ENCODE results near the gene PLA2R1. TPM values are rescaled to one million over a fixed set of nuclear protein-coding genes. Genes with fewer than 3 reads are reported as not detected.

PLA2R1 gene
- polyA plus RNA-seq, 3 donors = not detected

DNA sequence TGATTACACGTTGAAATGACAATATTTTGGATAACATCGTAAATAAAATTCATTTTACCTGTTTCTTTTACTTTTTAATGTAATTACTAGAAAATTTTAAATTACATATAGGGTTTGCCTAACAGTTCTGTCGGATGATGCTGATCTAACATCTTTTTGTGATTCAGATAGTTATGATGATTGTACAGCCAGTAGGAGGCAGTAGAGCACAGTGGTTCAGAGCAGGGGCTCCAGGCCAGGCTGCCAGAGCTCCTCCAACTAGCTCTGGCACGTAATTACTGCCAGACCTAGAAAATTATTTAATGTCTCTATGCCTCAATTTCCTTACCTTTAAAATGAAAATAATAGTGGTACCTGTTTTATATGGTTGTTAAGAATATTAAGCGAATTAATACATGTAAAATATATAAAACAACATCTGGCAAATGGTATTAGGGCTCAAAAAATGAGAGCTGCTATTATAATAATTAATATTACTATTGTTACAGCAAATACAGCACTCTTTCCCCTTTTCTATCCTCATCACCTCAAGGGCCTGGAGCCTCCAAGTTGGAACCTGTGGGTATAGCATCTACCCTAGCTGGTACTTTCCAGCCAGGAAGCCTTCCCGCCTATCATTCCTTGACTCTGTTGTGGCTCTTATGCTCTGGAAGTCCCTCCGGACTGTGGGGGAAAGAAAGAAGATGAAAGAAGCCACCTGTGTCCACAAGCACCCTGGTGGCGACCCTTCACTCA lies 47.7 kb upstream of the PLA2R1 start:
- Histone ChIP-seq H3K4me2 (replicated peaks; ENCODE audit: extremely low read depth, low read length, poor library complexity, severe bottlenecking) (no peak overlapping the region), H4K20me1 (ENCODE audit: insufficient read depth, low read length) (no peaks in the 10 kb centered on the region), H2AFZ (ENCODE audit: insufficient read depth, low read depth, low read length, poor library complexity, severe bottlenecking) (no peak overlapping the region), H3K36me3 (replicated peaks in 1 of 2; ENCODE audit: control insufficient read depth in 1 of 2, insufficient read depth in 2 of 2, low read length in 2 of 2) (no peaks in the 10 kb centered on the region), H3K27me3 (ENCODE audit: control insufficient read depth in 2 of 2, insufficient read depth in 2 of 2, low read length in 2 of 2) (no peaks in the 10 kb centered on the region), H3K4me3 (replicated peaks in 1 of 3; ENCODE audit: low read depth in 2 of 3, low read length in 3 of 3) (no peak overlapping the region), H3K79me2 (ENCODE audit: insufficient read depth, low read length) (no peaks in the 10 kb centered on the region), H3K27ac (ENCODE audit: low read depth in 1 of 2, low read length in 2 of 2) (no peak overlapping the region), H3K4me1 (ENCODE audit: control insufficient read depth in 1 of 2, insufficient read depth in 2 of 2, low read length in 2 of 2) (peaks cover 15 to 17% of the 10 kb centered on the region in 2 donors), H3K9ac (ENCODE audit: insufficient read depth, low read length, poor library complexity, severe bottlenecking) (no peak overlapping the region), H3K9me3 (replicated peaks in 1 of 2; ENCODE audit: control insufficient read depth in 1 of 2, insufficient read depth in 1 of 2, low read length in 2 of 2) (no peaks in the 10 kb centered on the region)
- no peaks in the 10 kb centered on the region for H3K36me3 Mint-ChIP-seq
- H3K27ac Mint-ChIP-seq = peak overlapping the region in 1 of 7 donors; percentile 61
- peaks cover 17% of the 10 kb centered on the region for H3K4me1 Mint-ChIP-seq
- no peak overlapping the region for H3K4me3 Mint-ChIP-seq
- H3K9me3 Mint-ChIP-seq = peaks cover 0 to 3% (median 0%) of the 10 kb centered on the region in 7 donors
- intact Hi-C loops (cut with micrococcal nuclease) = no loop called here
- peak; percentile 8 to 39 (median 31) for DNase-seq
- TF ChIP-seq, protein P1, sequence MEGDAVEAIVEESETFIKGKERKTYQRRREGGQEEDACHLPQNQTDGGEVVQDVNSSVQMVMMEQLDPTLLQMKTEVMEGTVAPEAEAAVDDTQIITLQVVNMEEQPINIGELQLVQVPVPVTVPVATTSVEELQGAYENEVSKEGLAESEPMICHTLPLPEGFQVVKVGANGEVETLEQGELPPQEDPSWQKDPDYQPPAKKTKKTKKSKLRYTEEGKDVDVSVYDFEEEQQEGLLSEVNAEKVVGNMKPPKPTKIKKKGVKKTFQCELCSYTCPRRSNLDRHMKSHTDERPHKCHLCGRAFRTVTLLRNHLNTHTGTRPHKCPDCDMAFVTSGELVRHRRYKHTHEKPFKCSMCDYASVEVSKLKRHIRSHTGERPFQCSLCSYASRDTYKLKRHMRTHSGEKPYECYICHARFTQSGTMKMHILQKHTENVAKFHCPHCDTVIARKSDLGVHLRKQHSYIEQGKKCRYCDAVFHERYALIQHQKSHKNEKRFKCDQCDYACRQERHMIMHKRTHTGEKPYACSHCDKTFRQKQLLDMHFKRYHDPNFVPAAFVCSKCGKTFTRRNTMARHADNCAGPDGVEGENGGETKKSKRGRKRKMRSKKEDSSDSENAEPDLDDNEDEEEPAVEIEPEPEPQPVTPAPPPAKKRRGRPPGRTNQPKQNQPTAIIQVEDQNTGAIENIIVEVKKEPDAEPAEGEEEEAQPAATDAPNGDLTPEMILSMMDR (IDR thresholded peaks at IDR 0.05) = peak; percentile 80
- H3K27me3 Mint-ChIP-seq (ENCODE audit: low read depth in 3 of 3) = peaks cover 0 to 2% (median 0%) of the 10 kb centered on the region in 3 donors
- WGBS (ENCODE audit: insufficient coverage) = 73% methylated on average over 3 of the region's 8 CpGs

DNA sequence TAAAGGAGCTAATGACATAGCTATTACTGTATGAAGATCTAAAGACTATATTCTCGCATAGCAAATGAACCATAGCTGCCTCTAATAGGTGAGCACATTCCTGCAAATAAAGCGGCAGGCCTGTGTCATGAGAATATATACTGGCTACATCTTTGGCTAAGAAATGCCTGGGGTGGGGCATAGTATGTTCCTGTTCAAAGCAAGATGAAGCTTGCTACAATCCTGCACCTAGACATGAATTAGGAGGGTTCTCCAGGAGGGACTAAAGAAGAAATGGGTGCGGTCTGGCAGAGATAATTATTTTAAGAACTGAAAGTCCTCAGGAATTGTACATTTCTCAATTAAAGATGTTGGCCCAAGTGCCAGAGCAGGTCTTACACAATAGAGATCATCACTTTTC lies 46.8 kb upstream of the PLA2R1 start:
- no peak for DNase-seq
- H3K9ac ChIP-seq (ENCODE audit: insufficient read depth, low read length, poor library complexity, severe bottlenecking) = no peak overlapping the region
- no peak overlapping the region for H3K4me3 ChIP-seq (replicated peaks in 1 of 3; ENCODE audit: low read depth in 2 of 3, low read length in 3 of 3)
- no peak overlapping the region for H3K27ac ChIP-seq (ENCODE audit: low read depth in 1 of 2, low read length in 2 of 2)
- H3K79me2 ChIP-seq (ENCODE audit: insufficient read depth, low read length) = no peaks in the 10 kb centered on the region
- H3K4me1 ChIP-seq (ENCODE audit: control insufficient read depth in 1 of 2, insufficient read depth in 2 of 2, low read length in 2 of 2) = peaks cover 15 to 17% of the 10 kb centered on the region in 2 donors
- H3K4me2 ChIP-seq (replicated peaks; ENCODE audit: extremely low read depth, low read length, poor library complexity, severe bottlenecking) = no peak overlapping the region
- peaks cover 0 to 2% (median 0%) of the 10 kb centered on the region in 3 donors for H3K27me3 Mint-ChIP-seq (ENCODE audit: low read depth in 3 of 3)
- H3K9me3 ChIP-seq (replicated peaks in 1 of 2; ENCODE audit: control insufficient read depth in 1 of 2, insufficient read depth in 1 of 2, low read length in 2 of 2) = no peaks in the 10 kb centered on the region
- no peaks in the 10 kb centered on the region for H3K27me3 ChIP-seq (ENCODE audit: control insufficient read depth in 2 of 2, insufficient read depth in 2 of 2, low read length in 2 of 2)
- TF ChIP-seq, protein P1 (IDR thresholded peaks at IDR 0.05) = no peak
- no peaks in the 10 kb centered on the region for H3K36me3 ChIP-seq (replicated peaks in 1 of 2; ENCODE audit: control insufficient read depth in 1 of 2, insufficient read depth in 2 of 2, low read length in 2 of 2)
- WGBS (ENCODE audit: insufficient coverage) = 0% methylated on average over 1 of the region's 3 CpGs
- intact Hi-C loops (cut with micrococcal nuclease) = no loop called here
- H3K36me3 Mint-ChIP-seq = no peaks in the 10 kb centered on the region
- peaks cover 0 to 1% (median 0%) of the 10 kb centered on the region in 7 donors for H3K9me3 Mint-ChIP-seq
- no peak overlapping the region for H3K27ac Mint-ChIP-seq
- H3K4me1 Mint-ChIP-seq = peaks cover 17% of the 10 kb centered on the region
- H2AFZ ChIP-seq (ENCODE audit: insufficient read depth, low read depth, low read length, poor library complexity, severe bottlenecking) = no peak overlapping the region
- H3K4me3 Mint-ChIP-seq = no peak overlapping the region
- H4K20me1 ChIP-seq (ENCODE audit: insufficient read depth, low read length) = no peaks in the 10 kb centered on the region

Data from CD14-positive monocyte (primary cell).